T47D (cell line): ENCODE results near the gene STX8.
"Not testable (repeated sequence)": the region's sequence is repeated elsewhere in the genome, so short reads cannot be mapped to it uniquely, and the experiment has no call there.

ENCODE experiments used
- DNase-seq, 2 experiments: peaks; one replicate each; pipeline versions ENCODE4 v3.0.0 to v3.0.0-alpha.2; 2011 to 2012; ENCODE audit warnings: low read depth in 1 of 2, low spot score in 1 of 2
- JUND ChIP-seq: IDR thresholded peaks from 2 replicates; pipeline ENCODE4 v1.6.1; 2012; ENCODE audit warnings: low read depth
- in situ Hi-C: cut with HindIII; loops from 2 replicates; pipeline ENCODE4 v1.10.0; 2016; ENCODE audit warnings: low sequenced_read_pairs, low pct_unique_long_range_greater_than_20kb

The STX8 gene

GRCh38 chr17:9472094-9472493 lies 103.5 kb downstream of the STX8 start:
- in situ Hi-C loops: no loop called here
- no peak for TF ChIP-seq JUND
- DNase-seq: no peak

DNA sequence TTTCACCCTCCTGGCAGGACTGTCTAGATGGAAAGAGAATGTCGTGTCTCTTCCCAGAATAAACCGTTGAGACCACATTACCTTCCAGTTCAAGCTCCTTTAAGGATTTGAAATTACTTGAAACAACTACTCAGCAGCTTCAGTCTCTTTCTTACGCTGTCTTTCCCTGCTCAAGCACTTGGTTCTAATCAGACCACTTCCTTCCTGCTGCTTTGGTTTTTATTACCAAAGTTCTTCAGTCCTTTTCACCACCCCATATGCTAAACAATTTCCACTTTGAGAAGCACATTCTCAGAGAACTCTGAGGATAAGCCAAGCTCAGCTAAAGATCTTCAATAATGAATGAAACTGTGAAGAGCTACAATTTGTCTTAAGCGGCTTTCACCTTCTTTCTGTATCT lies 105.4 kb downstream of the STX8 start:
- in situ Hi-C loops: no loop called here
- no peak for TF ChIP-seq JUND
- no peak for DNase-seq

- no peak for DNase-seq
- in situ Hi-C loops: no loop called here
- TF ChIP-seq JUND: no peak
Measured at GRCh38 chr17:9468937-9469336, 106.7 kb downstream of the STX8 start.

- DNase-seq: no peak
- no peak for TF ChIP-seq JUND
- in situ Hi-C loops: no loop called here
Measured at GRCh38 chr17:9468532-9468931, 107.1 kb downstream of the STX8 start.

- in situ Hi-C loops: no loop called here
- no peak for TF ChIP-seq JUND
- peak in 1 of 2 experiments; percentile 0 for DNase-seq
Measured at GRCh38 chr17:9467518-9467917, 108.1 kb downstream of the STX8 start.

- in situ Hi-C loops: no loop called here
- no peak for DNase-seq
- no peak for TF ChIP-seq JUND
Measured at GRCh38 chr17:9465210-9465921, 110.3 kb downstream of the STX8 start.

DNA sequence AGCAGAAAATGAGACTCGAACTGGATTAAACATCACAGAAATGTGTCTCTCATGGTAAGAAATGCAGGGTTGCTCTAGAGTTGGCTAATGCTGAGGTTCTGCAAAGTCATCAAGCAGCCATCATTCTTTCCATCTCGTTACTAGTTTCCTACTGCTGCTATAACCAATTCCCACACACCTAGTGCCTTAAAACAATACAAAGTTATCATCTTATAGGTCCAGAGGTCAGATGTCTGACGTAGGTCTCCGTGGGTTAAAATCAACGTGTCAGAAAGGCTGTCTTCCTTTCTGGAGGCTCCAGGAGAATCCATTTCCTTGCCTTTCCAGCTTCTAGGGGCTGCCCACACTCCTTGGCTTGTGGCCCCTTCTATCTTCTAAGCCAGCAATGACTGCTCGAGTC lies 118.6 kb downstream of the STX8 start:
- no peak for DNase-seq
- TF ChIP-seq JUND: no peak
- in situ Hi-C loops: no loop called here

DNA sequence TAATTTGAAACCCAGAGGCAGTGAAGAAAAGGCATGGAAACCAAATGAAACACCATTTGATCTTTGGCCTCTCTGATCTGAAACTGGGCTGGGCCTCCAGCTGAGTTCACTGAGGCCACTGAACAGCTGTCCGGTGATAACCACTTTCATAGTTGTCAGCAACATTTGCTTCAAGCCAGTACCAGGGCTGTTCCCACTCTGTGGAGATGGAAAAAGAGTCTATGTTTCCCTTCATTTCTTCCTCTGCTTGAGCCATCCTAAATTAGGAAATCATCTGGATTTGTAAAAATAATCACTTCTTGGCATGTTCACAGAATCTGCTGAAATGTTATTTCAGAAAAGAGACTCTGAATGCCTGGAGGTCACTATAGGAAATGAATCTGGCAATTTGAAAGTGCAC lies 119.3 kb downstream of the STX8 start:
- in situ Hi-C loops: no loop called here
- no peak for DNase-seq
- TF ChIP-seq JUND: no peak

GRCh38 chr17:9451934-9452333 lies 123.7 kb downstream of the STX8 start:
- TF ChIP-seq JUND: no peak
- DNase-seq: no peak
- in situ Hi-C loops: no loop called here

- DNase-seq, in situ Hi-C loops: not testable (repeated sequence)
Measured at GRCh38 chr17:9447298-9447697, 128.3 kb downstream of the STX8 start.

DNA sequence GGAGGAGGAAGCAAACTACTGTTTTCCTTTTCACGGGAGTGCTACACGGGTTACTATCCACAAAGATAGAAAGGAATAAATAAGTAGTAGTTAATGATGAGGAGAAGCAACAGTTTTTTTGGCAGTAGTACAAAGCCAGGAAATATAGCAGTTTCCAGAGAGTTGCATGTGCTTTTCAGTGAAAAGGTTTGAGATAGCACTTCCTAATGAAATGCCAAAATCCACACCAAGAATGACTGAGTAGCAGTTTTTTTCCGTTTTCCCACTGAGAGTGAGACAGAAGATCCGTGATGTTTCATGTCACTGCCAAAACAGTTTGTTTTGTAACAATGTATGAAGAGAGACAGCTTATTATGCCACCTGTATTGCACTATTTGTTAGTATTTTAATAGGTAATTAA lies 129.1 kb downstream of the STX8 start:
- TF ChIP-seq JUND: no peak
- no peak for DNase-seq
- in situ Hi-C loops: no loop called here

DNA sequence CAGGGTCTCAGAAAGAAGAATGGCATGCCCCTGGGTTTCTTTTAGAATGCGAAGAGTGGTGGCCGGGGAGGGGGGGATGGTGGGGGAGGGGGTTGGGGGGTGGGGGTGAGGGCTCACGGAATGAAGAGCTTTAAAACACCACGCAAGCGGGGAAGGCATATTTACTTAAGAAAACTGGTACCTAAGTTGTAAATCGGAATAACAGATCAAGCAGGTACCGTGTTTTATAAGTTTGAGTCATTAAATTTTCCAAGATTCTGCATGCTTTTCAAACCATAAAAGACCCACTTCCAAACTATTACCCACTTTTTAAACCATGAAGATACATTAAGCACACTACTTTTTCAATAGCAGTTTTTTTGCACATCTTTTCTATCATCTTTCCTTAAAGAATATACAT lies 130.2 kb downstream of the STX8 start:
- no peak for TF ChIP-seq JUND
- no peak for DNase-seq
- in situ Hi-C loops: no loop called here

- DNase-seq: no peak
- in situ Hi-C loops: no loop called here
Measured at GRCh38 chr17:9444687-9445086, 130.9 kb downstream of the STX8 start.

DNA sequence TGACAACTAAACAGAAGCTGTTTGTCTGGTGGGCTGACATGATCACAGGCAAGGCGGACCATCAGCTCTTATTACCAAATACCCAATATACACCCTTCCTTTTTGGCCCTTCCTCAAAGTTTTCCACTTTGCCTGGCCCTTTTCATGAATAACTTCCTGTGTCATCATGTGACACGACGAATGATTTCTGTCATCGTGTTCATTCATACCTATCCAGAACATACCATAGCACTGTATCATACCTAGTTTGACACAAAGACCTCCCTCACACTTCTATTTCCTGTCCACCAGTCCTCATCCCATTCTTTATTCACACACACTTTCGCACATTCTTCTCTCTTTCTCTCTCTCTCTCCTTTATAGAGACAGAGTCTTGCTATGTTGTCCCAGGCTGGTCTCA lies 131.8 kb downstream of the STX8 start:
- in situ Hi-C loops: no loop called here
- DNase-seq: no peak
- no peak for TF ChIP-seq JUND

More at GRCh38 chr17:9444687-9445086, 130.9 kb downstream of the STX8 start:
- TF ChIP-seq JUND: no peak

DNA sequence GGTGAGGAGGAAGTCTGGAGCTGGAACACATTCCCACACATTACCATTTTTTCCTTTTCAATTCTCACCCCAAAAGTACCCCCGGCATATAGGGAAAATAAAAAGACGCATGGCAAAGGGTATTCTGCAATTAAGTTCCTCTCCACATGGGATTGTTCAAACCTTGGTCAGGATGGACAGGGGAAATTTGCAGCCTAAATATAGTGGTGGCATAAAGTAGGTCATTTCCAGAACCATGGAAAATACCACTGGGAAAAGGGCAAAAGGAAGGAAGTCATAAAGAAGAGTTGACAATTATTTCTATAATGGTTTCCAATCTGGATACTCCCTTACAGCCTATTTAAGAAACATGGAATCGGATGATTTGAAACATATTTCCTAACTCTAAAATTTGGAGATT lies 135.8 kb downstream of the STX8 start:
- no peak for DNase-seq
- no peak for TF ChIP-seq JUND
- in situ Hi-C loops: no loop called here
